Endodermal cell (in vitro differentiated cells): ENCODE data around the gene NCMAP. TPM values are rescaled to one million over a fixed set of nuclear protein-coding genes. Genes with fewer than 3 reads are reported as not detected.

Experiments
- DNase-seq: peaks from one replicate; pipeline ENCODE4 v3.0.0-alpha.2; 2017
- H3K27ac ChIP-seq: 2 replicates; pipeline ENCODE4 v1.5.1; 2013; ENCODE audit warnings: mild to moderate bottlenecking, low read depth, low read length, moderate library complexity
- H3K27me3 ChIP-seq: 2 replicates; pipeline ENCODE4 v1.6.1; 2013; ENCODE audit warnings: mild to moderate bottlenecking, low read length, moderate library complexity; ENCODE audit not compliant: insufficient read depth, control insufficient read depth, poor library complexity, severe bottlenecking
- H3K36me3 ChIP-seq: 2 replicates; pipeline ENCODE4 v1.7.0; 2013; ENCODE audit warnings: mild to moderate bottlenecking, low read length, moderate library complexity; ENCODE audit not compliant: control insufficient read depth, insufficient read depth
- H3K4me1 ChIP-seq: one replicate; pipeline ENCODE4 v1.7.0; 2013; ENCODE audit warnings: low read length; ENCODE audit not compliant: control insufficient read depth, insufficient read depth
- H3K4me3 ChIP-seq: 2 replicates; pipeline ENCODE4 v1.5.1; 2013; ENCODE audit warnings: mild to moderate bottlenecking, low read length, moderate library complexity
- H3K9ac ChIP-seq: 2 replicates; pipeline ENCODE4 v1.6.1; 2013; ENCODE audit warnings: mild to moderate bottlenecking, low read length, moderate library complexity; ENCODE audit not compliant: poor library complexity, severe bottlenecking; ENCODE audit errors: extremely low read depth
- H3K9me3 ChIP-seq: 2 replicates; pipeline ENCODE4 v1.6.1; 2013; ENCODE audit warnings: mild to moderate bottlenecking, low read length, moderate library complexity; ENCODE audit not compliant: control insufficient read depth
- H3K27ac Mint-ChIP-seq: 2 replicates; pipeline ENCODE4 v1.8.0; 2020; ENCODE audit warnings: mixed read lengths
- H3K27me3 Mint-ChIP-seq: 2 replicates; pipeline ENCODE4 v1.8.0; 2021; ENCODE audit warnings: mild to moderate bottlenecking, mixed read lengths; ENCODE audit not compliant: insufficient read depth
- H3K36me3 Mint-ChIP-seq: 2 replicates; pipeline ENCODE4 v1.8.0; 2020; ENCODE audit warnings: low read depth, mixed read lengths
- H3K4me1 Mint-ChIP-seq: 2 replicates; pipeline ENCODE4 v1.8.0; 2020; ENCODE audit warnings: mixed read lengths
- H3K4me3 Mint-ChIP-seq: 2 replicates; pipeline ENCODE4 v1.8.0; 2020; ENCODE audit warnings: mild to moderate bottlenecking, moderate library complexity, mixed read lengths
- H3K9me3 Mint-ChIP-seq: 2 replicates; pipeline ENCODE4 v1.8.0; 2020; ENCODE audit warnings: mild to moderate bottlenecking, mixed read lengths
- CTCF ChIP-seq: fragments of 200-600 bp; sonication (generic); conservative IDR thresholded peaks from 2 replicates; pipeline ENCODE4 v1.5.0; 2021; ENCODE audit warnings: antibody characterized with exemption, mild to moderate bottlenecking
- WGBS, 2 experiments: methylation state at CpG; one replicate each; pipeline versions ENCODE4 v1.1.5 to v1.1.7; 2013; ENCODE audit warnings: missing lambda C conversion rate in 2 of 2, mixed read lengths in 1 of 2; ENCODE audit not compliant: insufficient coverage in 1 of 2, insufficient read length in 1 of 2; 5-methylcytosine and 5-hydroxymethylcytosine counted together
- total RNA-seq, 2 donors: library from RNA; stranded (reverse); fragmentation: NEBNext Ultra II Directional in 1 of 2; extraction: Animal tissue kit (Norgen Biotek cat#: 25700) in 1 of 2; gene quantifications; 2 replicates in 1 of 2; 3 replicates in 1 of 2; pipeline ENCODE4 v1.2.1, GENCODE V29; 2021

Gene NCMAP
- total RNA-seq, 2 donors from 2014 or later, result 0.15 to 0.42 TPM

- H3K9ac ChIP-seq, result no peak overlapping the region
- H3K27me3 ChIP-seq, result peaks cover 28% of the 10 kb centered on the region
- H3K4me3 ChIP-seq, result no peak overlapping the region
- H3K27me3 Mint-ChIP-seq, result peaks cover 33% of the 10 kb centered on the region
- no peak overlapping the region for H3K27ac Mint-ChIP-seq
- peaks cover 8% of the 10 kb centered on the region for H3K4me1 Mint-ChIP-seq
- no peaks in the 10 kb centered on the region for H3K9me3 ChIP-seq
- TF ChIP-seq CTCF, result no peak
- H3K27ac ChIP-seq, result peak overlapping the region; percentile 59
- no peaks in the 10 kb centered on the region for H3K36me3 ChIP-seq
- DNase-seq, result peak; percentile 56
- no peaks in the 10 kb centered on the region for H3K9me3 Mint-ChIP-seq
- H3K4me3 Mint-ChIP-seq, result no peak overlapping the region
- WGBS, 2 experiments, result 82 to 84% methylated on average over 8 to 10 of the region's 10 CpGs
- no peaks in the 10 kb centered on the region for H3K4me1 ChIP-seq
- no peaks in the 10 kb centered on the region for H3K36me3 Mint-ChIP-seq
Measured at GRCh38 chr1:24551960-24552571, 3.8 kb upstream of the NCMAP start.

- 88% methylated on average over 3 of the region's 3 CpGs; no CpG with 5 or more reads in 1 of the 2 experiments for WGBS, 2 experiments
- no peak for TF ChIP-seq CTCF
- H3K9me3 Mint-ChIP-seq, result no peaks in the 10 kb centered on the region
- Histone ChIP-seq H3K4me1 (no peaks in the 10 kb centered on the region), H3K27ac (no peak overlapping the region), H3K4me3 (no peak overlapping the region), H3K36me3 (no peaks in the 10 kb centered on the region), H3K9ac (no peak overlapping the region), H3K27me3 (peaks cover 43% of the 10 kb centered on the region), H3K9me3 (no peaks in the 10 kb centered on the region)
- H3K27me3 Mint-ChIP-seq, result peaks cover 48% of the 10 kb centered on the region
- no peak overlapping the region for H3K4me3 Mint-ChIP-seq
- no peaks in the 10 kb centered on the region for H3K36me3 Mint-ChIP-seq
- H3K27ac Mint-ChIP-seq, result no peak overlapping the region
- DNase-seq, result no peak
- H3K4me1 Mint-ChIP-seq, result peaks cover 8% of the 10 kb centered on the region
Measured at GRCh38 chr1:24553931-24554330, 2.0 kb upstream of the NCMAP start.

- no peak overlapping the region for H3K27ac Mint-ChIP-seq
- H3K36me3 ChIP-seq, result no peaks in the 10 kb centered on the region
- H3K9me3 Mint-ChIP-seq, result no peaks in the 10 kb centered on the region
- H3K9ac ChIP-seq, result no peak overlapping the region
- peaks cover 48% of the 10 kb centered on the region for H3K27me3 Mint-ChIP-seq
- 94 to 95% methylated on average over 3 to 4 of the region's 4 CpGs for WGBS, 2 experiments
- DNase-seq, result no peak
- H3K27me3 ChIP-seq, result peaks cover 43% of the 10 kb centered on the region
- H3K4me1 ChIP-seq, result no peaks in the 10 kb centered on the region
- H3K4me3 Mint-ChIP-seq, result no peak overlapping the region
- no peaks in the 10 kb centered on the region for H3K9me3 ChIP-seq
- H3K27ac ChIP-seq, result no peak overlapping the region
- TF ChIP-seq CTCF, result no peak
- no peaks in the 10 kb centered on the region for H3K36me3 Mint-ChIP-seq
- no peak overlapping the region for H3K4me3 ChIP-seq
- peaks cover 8% of the 10 kb centered on the region for H3K4me1 Mint-ChIP-seq
Measured at GRCh38 chr1:24554714-24555113, 1.2 kb upstream of the NCMAP start.
